Measurements from ENCODE around the gene ANKRD24. TPM values are rescaled to one million over a fixed set of nuclear protein-coding genes. Genes with fewer than 3 reads are reported as not detected.

The ANKRD24 gene
- total and polyA plus RNA-seq, 3 donors from 2014 or later: 16.5 to 21.1 (median 20.4) TPM

DNA sequence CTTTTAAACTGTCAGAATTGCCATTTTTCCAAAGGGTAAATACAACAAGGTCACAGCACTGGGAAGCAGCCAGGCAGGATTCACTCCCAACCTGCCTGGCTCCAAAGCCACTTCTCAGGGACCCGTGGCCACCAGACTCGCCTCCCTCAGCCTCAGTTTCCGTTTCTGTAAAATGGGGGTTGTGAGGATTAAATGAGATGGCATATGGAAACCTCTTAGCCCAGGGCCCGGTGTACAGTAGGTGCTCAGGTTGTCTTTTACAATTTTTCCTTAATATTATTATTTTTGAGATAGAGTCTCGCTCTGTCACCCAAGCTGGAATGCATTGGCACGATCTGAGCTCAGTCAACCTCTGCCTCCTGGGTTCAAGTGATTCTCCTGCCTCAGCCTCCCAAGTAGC lies 74.5 kb downstream of the ANKRD24 start:
- no peaks in the 10 kb centered on the region for H3K9me3 ChIP-seq
- no peak for TF ChIP-seq POLR2A (IDR thresholded peaks at IDR 0.05)
- TF ChIP-seq, protein P1, sequence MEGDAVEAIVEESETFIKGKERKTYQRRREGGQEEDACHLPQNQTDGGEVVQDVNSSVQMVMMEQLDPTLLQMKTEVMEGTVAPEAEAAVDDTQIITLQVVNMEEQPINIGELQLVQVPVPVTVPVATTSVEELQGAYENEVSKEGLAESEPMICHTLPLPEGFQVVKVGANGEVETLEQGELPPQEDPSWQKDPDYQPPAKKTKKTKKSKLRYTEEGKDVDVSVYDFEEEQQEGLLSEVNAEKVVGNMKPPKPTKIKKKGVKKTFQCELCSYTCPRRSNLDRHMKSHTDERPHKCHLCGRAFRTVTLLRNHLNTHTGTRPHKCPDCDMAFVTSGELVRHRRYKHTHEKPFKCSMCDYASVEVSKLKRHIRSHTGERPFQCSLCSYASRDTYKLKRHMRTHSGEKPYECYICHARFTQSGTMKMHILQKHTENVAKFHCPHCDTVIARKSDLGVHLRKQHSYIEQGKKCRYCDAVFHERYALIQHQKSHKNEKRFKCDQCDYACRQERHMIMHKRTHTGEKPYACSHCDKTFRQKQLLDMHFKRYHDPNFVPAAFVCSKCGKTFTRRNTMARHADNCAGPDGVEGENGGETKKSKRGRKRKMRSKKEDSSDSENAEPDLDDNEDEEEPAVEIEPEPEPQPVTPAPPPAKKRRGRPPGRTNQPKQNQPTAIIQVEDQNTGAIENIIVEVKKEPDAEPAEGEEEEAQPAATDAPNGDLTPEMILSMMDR (IDR thresholded peaks at IDR 0.05): no peak
- 86 to 91% methylated on average over 5 to 6 of the region's 6 CpGs for WGBS, 2 donors
- H3K27me3 ChIP-seq: no peaks in the 10 kb centered on the region
- H3K27ac ChIP-seq: no peak overlapping the region
- H3K36me3 ChIP-seq (ENCODE audit: low read depth, missing control alignments): no peaks in the 10 kb centered on the region
- no peaks in the 10 kb centered on the region for H3K4me1 ChIP-seq
- DNase-seq: no peak
- intact Hi-C loops (cut with DNase I; ENCODE audit: low total_unique reads): no loop called here
- no peak overlapping the region for H3K4me3 ChIP-seq

GRCh38 chr19:4258181-4258580 lies 75.7 kb downstream of the ANKRD24 start:
- WGBS, 2 donors: 80 to 94% methylated on average over 21 to 26 of the region's 28 CpGs
- no peaks in the 10 kb centered on the region for H3K36me3 ChIP-seq (ENCODE audit: low read depth, missing control alignments)
- TF ChIP-seq, protein P1 (IDR thresholded peaks at IDR 0.05): no peak
- TF ChIP-seq POLR2A (IDR thresholded peaks at IDR 0.05): no peak
- intact Hi-C loops (cut with DNase I; ENCODE audit: low total_unique reads): no loop called here
- no peaks in the 10 kb centered on the region for H3K4me1 ChIP-seq
- no peaks in the 10 kb centered on the region for H3K27me3 ChIP-seq
- no peak overlapping the region for H3K27ac ChIP-seq
- no peak for DNase-seq
- H3K4me3 ChIP-seq: no peak overlapping the region
- no peaks in the 10 kb centered on the region for H3K9me3 ChIP-seq

- H3K9me3 ChIP-seq: no peaks in the 10 kb centered on the region
- H3K4me3 ChIP-seq: no peak overlapping the region
- intact Hi-C loops (cut with DNase I; ENCODE audit: low total_unique reads): no loop called here
- H3K27ac ChIP-seq: no peak overlapping the region
- H3K4me1 ChIP-seq: no peaks in the 10 kb centered on the region
- WGBS, 2 donors: 88 to 92% methylated on average over 11 of the region's 11 CpGs
- TF ChIP-seq, protein P1 (IDR thresholded peaks at IDR 0.05): no peak
- no peak for TF ChIP-seq POLR2A (IDR thresholded peaks at IDR 0.05)
- no peaks in the 10 kb centered on the region for H3K36me3 ChIP-seq (ENCODE audit: low read depth, missing control alignments)
- no peak for DNase-seq
- H3K27me3 ChIP-seq: no peaks in the 10 kb centered on the region
These were observed 78.2 kb downstream of the ANKRD24 start for GRCh38 chr19:4260613-4261191.

- Histone ChIP-seq H3K4me3 (no peak overlapping the region), H3K36me3 (ENCODE audit: low read depth, missing control alignments) (no peaks in the 10 kb centered on the region), H3K27ac (no peak overlapping the region), H3K9me3 (no peaks in the 10 kb centered on the region), H3K4me1 (no peaks in the 10 kb centered on the region), H3K27me3 (no peaks in the 10 kb centered on the region)
- intact Hi-C loops (cut with DNase I; ENCODE audit: low total_unique reads): no loop called here
- DNase-seq: no peak
- TF ChIP-seq, protein P1 (IDR thresholded peaks at IDR 0.05): no peak
- no peak for TF ChIP-seq POLR2A (IDR thresholded peaks at IDR 0.05)
- WGBS, 2 donors: 79 to 88% methylated on average over 4 of the region's 4 CpGs
These were observed 82.3 kb downstream of the ANKRD24 start for GRCh38 chr19:4264812-4265211.

Data from testis (tissue), 3 donors.